ENCODE measurements around the gene SPEM3.

Gene SPEM3

DNA sequence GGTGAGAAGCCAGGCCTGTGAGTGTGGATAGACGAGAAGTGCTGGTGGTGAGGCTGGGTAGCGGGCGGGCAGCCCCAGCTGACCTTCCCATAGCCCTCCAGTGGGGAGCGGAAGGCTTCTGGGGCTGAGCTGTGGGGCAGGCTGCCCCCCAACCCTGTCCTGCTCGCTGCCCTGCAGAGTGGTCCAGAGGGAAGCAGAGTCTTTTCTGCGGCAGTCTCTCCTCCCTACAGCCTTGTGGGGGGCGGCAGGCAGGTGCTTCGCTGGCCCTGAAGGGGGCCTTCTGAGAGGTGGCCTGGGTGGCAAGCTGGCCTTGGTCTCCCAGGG lies 17.3 kb upstream of the SPEM3 start:
- TF ChIP-seq CREB1 (IDR thresholded peaks at IDR 0.05; ENCODE audit: low read depth) (no peak), TEAD4 (IDR thresholded peaks at IDR 0.05) (no peak), ZBTB7A (IDR thresholded peaks at IDR 0.05; ENCODE audit: low read depth) (no peak), TCF12 (IDR thresholded peaks at IDR 0.05; ENCODE audit: low read depth) (no peak), NFIC (IDR thresholded peaks at IDR 0.05) (no peak), EGR1 (IDR thresholded peaks at IDR 0.05) (no peak), EP300 (IDR thresholded peaks at IDR 0.05; ENCODE audit: borderline replicate concordance) (no peak)
- TF ChIP-seq, protein P1, sequence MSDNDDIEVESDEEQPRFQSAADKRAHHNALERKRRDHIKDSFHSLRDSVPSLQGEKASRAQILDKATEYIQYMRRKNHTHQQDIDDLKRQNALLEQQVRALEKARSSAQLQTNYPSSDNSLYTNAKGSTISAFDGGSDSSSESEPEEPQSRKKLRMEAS (IDR thresholded peaks at IDR 0.05) = no peak
- TF ChIP-seq, protein P2, sequence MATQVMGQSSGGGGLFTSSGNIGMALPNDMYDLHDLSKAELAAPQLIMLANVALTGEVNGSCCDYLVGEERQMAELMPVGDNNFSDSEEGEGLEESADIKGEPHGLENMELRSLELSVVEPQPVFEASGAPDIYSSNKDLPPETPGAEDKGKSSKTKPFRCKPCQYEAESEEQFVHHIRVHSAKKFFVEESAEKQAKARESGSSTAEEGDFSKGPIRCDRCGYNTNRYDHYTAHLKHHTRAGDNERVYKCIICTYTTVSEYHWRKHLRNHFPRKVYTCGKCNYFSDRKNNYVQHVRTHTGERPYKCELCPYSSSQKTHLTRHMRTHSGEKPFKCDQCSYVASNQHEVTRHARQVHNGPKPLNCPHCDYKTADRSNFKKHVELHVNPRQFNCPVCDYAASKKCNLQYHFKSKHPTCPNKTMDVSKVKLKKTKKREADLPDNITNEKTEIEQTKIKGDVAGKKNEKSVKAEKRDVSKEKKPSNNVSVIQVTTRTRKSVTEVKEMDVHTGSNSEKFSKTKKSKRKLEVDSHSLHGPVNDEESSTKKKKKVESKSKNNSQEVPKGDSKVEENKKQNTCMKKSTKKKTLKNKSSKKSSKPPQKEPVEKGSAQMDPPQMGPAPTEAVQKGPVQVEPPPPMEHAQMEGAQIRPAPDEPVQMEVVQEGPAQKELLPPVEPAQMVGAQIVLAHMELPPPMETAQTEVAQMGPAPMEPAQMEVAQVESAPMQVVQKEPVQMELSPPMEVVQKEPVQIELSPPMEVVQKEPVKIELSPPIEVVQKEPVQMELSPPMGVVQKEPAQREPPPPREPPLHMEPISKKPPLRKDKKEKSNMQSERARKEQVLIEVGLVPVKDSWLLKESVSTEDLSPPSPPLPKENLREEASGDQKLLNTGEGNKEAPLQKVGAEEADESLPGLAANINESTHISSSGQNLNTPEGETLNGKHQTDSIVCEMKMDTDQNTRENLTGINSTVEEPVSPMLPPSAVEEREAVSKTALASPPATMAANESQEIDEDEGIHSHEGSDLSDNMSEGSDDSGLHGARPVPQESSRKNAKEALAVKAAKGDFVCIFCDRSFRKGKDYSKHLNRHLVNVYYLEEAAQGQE (IDR thresholded peaks at IDR 0.05; ENCODE audit: low read depth) = no peak

DNA sequence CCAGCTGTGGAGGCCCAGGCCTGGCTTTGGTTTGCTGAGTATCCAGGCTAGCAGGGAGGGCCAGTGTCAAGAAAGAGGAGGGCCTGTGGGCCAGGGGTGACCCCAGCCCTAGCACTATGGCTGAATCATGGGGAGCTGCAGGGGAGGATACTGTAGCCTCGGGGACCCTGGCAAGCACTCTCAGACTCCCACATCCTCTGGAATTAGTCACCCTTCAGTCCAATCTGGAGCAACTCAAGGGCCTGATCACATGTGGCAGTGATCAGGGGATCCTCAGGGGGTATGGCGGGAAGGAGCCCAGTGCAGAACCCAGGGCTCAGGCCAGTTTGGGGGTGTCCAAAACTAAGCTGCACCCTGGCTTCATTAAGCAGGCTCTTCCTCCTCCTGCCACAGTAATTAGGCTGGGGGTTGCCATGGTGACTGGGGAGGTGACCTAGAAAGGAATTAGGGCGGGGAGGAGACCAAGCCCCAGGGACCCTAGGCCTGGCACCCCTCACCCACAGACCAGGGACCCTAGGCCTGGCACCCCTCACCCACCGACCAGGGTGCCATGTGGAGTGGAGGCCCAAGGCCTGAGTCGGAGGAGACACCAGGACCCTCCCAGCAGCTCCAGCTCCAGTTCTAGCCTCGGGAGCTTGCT lies 15.2 kb upstream of the SPEM3 start:
- no peak for TF ChIP-seq ZBTB7A (IDR thresholded peaks at IDR 0.05; ENCODE audit: low read depth)
- TF ChIP-seq, protein P1 (IDR thresholded peaks at IDR 0.05) = no peak
- no peak for TF ChIP-seq YY1 (IDR thresholded peaks at IDR 0.05; ENCODE audit: low read depth)
- no peak for TF ChIP-seq CREB1 (IDR thresholded peaks at IDR 0.05; ENCODE audit: low read depth)
- no peak for TF ChIP-seq CEBPB (IDR thresholded peaks at IDR 0.05)
- no peak for TF ChIP-seq TAF1 (IDR thresholded peaks at IDR 0.05; ENCODE audit: low read depth)
- TF ChIP-seq FOXM1 (IDR thresholded peaks at IDR 0.05; ENCODE audit: borderline replicate concordance, low read depth) = no peak

DNA sequence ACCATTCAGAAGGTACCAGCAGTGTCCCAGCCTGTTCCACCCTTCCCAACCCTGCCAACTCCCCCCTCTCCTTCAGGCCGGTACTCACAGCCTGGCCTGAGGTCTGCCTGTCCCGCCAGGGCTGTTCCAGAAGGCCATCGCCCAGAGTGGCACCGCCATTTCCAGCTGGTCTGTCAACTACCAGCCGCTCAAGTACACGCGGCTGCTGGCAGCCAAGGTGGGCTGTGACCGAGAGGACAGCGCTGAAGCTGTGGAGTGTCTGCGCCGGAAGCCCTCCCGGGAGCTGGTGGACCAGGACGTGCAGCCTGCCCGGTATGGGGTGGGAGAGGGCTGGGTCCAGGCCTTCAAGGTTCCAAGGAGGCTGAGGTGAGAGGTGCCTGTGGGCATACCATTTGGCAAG lies 13.8 kb upstream of the SPEM3 start:
- TF ChIP-seq TEAD4 (IDR thresholded peaks at IDR 0.05) = no peak
- TF ChIP-seq, protein P3, sequence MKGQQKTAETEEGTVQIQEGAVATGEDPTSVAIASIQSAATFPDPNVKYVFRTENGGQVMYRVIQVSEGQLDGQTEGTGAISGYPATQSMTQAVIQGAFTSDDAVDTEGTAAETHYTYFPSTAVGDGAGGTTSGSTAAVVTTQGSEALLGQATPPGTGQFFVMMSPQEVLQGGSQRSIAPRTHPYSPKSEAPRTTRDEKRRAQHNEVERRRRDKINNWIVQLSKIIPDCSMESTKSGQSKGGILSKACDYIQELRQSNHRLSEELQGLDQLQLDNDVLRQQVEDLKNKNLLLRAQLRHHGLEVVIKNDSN (IDR thresholded peaks at IDR 0.05) = no peak
- no peak for TF ChIP-seq YY1 (IDR thresholded peaks at IDR 0.05; ENCODE audit: low read depth)
- TF ChIP-seq FOXM1 (IDR thresholded peaks at IDR 0.05; ENCODE audit: borderline replicate concordance, low read depth) = no peak
- TF ChIP-seq EP300 (IDR thresholded peaks at IDR 0.05; ENCODE audit: borderline replicate concordance) = no peak
- TF ChIP-seq, protein P2 (IDR thresholded peaks at IDR 0.05; ENCODE audit: low read depth) = no peak
- no peak for TF ChIP-seq NFIC (IDR thresholded peaks at IDR 0.05)
- no peak for TF ChIP-seq TCF12 (IDR thresholded peaks at IDR 0.05; ENCODE audit: low read depth)
- no peak for TF ChIP-seq CEBPB (IDR thresholded peaks at IDR 0.05)
- no peak for TF ChIP-seq ZBTB7A (IDR thresholded peaks at IDR 0.05; ENCODE audit: low read depth)
- no peak for TF ChIP-seq TAF1 (IDR thresholded peaks at IDR 0.05; ENCODE audit: low read depth)
- no peak for TF ChIP-seq EGR1 (IDR thresholded peaks at IDR 0.05)
- TF ChIP-seq, protein P1 (IDR thresholded peaks at IDR 0.05) = no peak
- no peak for TF ChIP-seq RAD21 (IDR thresholded peaks at IDR 0.05; ENCODE audit: low read depth)
- no peak for TF ChIP-seq CREB1 (IDR thresholded peaks at IDR 0.05; ENCODE audit: low read depth)

DNA sequence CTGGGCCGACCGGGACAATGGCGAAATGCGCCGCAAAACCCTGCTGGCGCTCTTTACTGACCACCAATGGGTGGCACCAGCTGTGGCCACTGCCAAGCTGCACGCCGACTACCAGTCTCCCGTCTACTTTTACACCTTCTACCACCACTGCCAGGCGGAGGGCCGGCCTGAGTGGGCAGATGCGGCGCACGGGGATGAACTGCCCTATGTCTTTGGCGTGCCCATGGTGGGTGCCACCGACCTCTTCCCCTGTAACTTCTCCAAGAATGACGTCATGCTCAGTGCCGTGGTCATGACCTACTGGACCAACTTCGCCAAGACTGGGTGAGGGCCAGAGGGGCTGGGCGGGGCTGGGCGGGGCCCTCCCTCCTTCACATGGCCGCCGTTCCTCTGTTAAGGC lies 12.9 kb upstream of the SPEM3 start:
- TF ChIP-seq FOXM1 (IDR thresholded peaks at IDR 0.05; ENCODE audit: borderline replicate concordance, low read depth) = no peak
- TF ChIP-seq YY1 (IDR thresholded peaks at IDR 0.05; ENCODE audit: low read depth) = no peak
- TF ChIP-seq TAF1 (IDR thresholded peaks at IDR 0.05; ENCODE audit: low read depth) = no peak
- TF ChIP-seq RAD21 (IDR thresholded peaks at IDR 0.05; ENCODE audit: low read depth) = no peak
- TF ChIP-seq, protein P1 (IDR thresholded peaks at IDR 0.05) = no peak
- TF ChIP-seq ZBTB7A (IDR thresholded peaks at IDR 0.05; ENCODE audit: low read depth) = no peak
- no peak for TF ChIP-seq CEBPB (IDR thresholded peaks at IDR 0.05)
- TF ChIP-seq EP300 (IDR thresholded peaks at IDR 0.05; ENCODE audit: borderline replicate concordance) = no peak
- no peak for TF ChIP-seq CREB1 (IDR thresholded peaks at IDR 0.05; ENCODE audit: low read depth)

DNA sequence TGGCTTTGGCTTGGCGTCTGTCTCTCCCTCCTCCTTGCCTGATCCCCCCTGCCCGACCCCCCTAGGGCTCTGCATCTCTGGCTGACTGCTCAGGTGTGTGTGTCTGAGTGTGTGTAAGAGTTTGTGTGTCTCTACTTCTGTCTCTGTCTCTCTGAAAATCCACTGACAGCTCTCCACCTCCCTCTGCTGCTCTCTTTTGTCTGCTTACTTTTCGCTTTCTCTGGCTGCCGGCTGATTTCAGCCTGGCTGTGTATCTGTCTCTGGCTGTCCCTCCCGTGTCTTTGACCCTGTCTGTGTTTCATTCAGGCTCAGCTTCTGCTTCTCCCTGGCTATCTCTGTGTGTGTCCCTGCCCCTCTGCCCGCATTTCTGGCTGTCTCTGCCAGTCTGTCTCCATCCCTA lies 12.3 kb upstream of the SPEM3 start:
- TF ChIP-seq CEBPB (IDR thresholded peaks at IDR 0.05) = no peak
- peak; percentile 26; the same call in 1 of the 2 replicates for TF ChIP-seq RAD21 (IDR thresholded peaks at IDR 0.05; ENCODE audit: low read depth)

DNA sequence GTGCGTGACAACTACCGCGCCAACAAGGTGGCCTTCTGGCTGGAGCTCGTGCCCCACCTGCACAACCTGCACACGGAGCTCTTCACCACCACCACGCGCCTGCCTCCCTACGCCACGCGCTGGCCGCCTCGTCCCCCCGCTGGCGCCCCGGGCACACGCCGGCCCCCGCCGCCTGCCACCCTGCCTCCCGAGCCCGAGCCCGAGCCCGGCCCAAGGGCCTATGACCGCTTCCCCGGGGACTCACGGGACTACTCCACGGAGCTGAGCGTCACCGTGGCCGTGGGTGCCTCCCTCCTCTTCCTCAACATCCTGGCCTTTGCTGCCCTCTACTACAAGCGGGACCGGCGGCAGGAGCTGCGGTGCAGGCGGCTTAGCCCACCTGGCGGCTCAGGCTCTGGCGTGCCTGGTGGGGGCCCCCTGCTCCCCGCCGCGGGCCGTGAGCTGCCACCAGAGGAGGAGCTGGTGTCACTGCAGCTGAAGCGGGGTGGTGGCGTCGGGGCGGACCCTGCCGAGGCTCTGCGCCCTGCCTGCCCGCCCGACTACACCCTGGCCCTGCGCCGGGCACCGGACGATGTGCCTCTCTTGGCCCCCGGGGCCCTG lies 11.5 kb upstream of the SPEM3 start:
- no peak for TF ChIP-seq EP300 (IDR thresholded peaks at IDR 0.05; ENCODE audit: borderline replicate concordance)
- no peak for TF ChIP-seq CREB1 (IDR thresholded peaks at IDR 0.05; ENCODE audit: low read depth)
